ENCODE measurements around the gene PEMT. TPM values are rescaled to one million over a fixed set of nuclear protein-coding genes. Genes with fewer than 3 reads are reported as not detected.
"Not testable (repeated sequence)": the region's sequence is repeated elsewhere in the genome, so short reads cannot be mapped to it uniquely, and the experiment has no call there.

Gene PEMT
- polyA plus RNA-seq, 3 donors: 25.2 to 33.8 (median 28.0) TPM

- not testable (repeated sequence) for DNase-seq (ENCODE audit: low read depth in 3 of 3, low spot score in 2 of 3)
Measured at GRCh38 chr17:17465878-17466277, 125.6 kb downstream of the PEMT start.

GRCh38 chr17:17463821-17464220, 127.7 kb downstream of the PEMT start:
- no peak for DNase-seq (ENCODE audit: low read depth in 3 of 3, low spot score in 2 of 3)

GRCh38 chr17:17462048-17462824, 129.3 kb downstream of the PEMT start:
- no peak for DNase-seq (ENCODE audit: low read depth in 3 of 3, low spot score in 2 of 3)

- no peak for DNase-seq (ENCODE audit: low read depth in 3 of 3, low spot score in 2 of 3)
Measured at GRCh38 chr17:17460038-17460437, 131.5 kb downstream of the PEMT start.

- no peak for DNase-seq (ENCODE audit: low read depth in 3 of 3, low spot score in 2 of 3)
Measured at GRCh38 chr17:17457680-17458079, 133.8 kb downstream of the PEMT start.

- DNase-seq (ENCODE audit: low read depth in 3 of 3, low spot score in 2 of 3): no peak
Measured at GRCh38 chr17:17456251-17456650, 135.3 kb downstream of the PEMT start.

Other genes with a start within 250 kb of the PEMT start
- gene MED9, start 114.7 kb downstream of the PEMT start, polyA plus RNA-seq (ENCODE audit: insufficient read length in 3 of 3): 10 to 100 TPM; 20.3 to 21.5 (median 21.2) TPM
- under 1 TPM; 0.71 to 0.99 (median 0.80) TPM for gene RASD1, start 95.3 kb downstream of the PEMT start, polyA plus RNA-seq (ENCODE audit: insufficient read length in 3 of 3)
- gene RAI1, start 89.8 kb upstream of the PEMT start, polyA plus RNA-seq (ENCODE audit: insufficient read length in 3 of 3): 10 to 100 TPM; 17.2 to 18.8 (median 18.7) TPM
- 10 to 100 TPM; 37.3 to 46.6 (median 45.5) TPM for gene SREBF1, start 245.3 kb upstream of the PEMT start, polyA plus RNA-seq (ENCODE audit: insufficient read length in 3 of 3)

Measured in right renal cortex interstitium (tissue), 3 donors.